ENCODE measurements around the gene C21orf58. TPM values are rescaled to one million over a fixed set of nuclear protein-coding genes. Genes with fewer than 3 reads are reported as not detected.

Gene C21orf58
- total RNA-seq, 1 donor from 2014 or later = 36.6 TPM

DNA sequence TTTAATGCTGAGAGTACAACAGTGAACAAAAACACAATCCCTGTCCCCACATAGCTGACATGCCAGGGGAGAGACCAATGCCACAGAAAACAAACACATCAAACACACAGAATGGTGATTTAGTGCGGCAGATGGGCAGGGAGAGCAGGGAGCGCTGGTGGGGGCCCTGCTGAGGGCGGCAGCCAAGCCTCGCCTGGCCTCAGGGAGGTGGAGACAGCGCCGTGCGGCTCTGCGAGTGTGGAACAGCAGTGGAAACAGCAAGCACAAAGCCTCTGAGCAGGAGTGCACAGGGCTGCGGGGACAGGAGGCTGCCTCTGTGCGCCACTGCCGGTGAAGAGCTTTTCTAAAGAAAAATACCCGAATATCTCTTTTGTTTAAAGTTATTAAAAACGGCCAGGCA is 55.3 kb downstream of the C21orf58 start:
- TF ChIP-seq, protein P1, sequence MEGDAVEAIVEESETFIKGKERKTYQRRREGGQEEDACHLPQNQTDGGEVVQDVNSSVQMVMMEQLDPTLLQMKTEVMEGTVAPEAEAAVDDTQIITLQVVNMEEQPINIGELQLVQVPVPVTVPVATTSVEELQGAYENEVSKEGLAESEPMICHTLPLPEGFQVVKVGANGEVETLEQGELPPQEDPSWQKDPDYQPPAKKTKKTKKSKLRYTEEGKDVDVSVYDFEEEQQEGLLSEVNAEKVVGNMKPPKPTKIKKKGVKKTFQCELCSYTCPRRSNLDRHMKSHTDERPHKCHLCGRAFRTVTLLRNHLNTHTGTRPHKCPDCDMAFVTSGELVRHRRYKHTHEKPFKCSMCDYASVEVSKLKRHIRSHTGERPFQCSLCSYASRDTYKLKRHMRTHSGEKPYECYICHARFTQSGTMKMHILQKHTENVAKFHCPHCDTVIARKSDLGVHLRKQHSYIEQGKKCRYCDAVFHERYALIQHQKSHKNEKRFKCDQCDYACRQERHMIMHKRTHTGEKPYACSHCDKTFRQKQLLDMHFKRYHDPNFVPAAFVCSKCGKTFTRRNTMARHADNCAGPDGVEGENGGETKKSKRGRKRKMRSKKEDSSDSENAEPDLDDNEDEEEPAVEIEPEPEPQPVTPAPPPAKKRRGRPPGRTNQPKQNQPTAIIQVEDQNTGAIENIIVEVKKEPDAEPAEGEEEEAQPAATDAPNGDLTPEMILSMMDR (conservative IDR thresholded peaks at IDR 0.05) = no peak
- no peaks in the 10 kb centered on the region for H3K9me3 Mint-ChIP-seq
- H3K27ac Mint-ChIP-seq = no peak overlapping the region
- H3K36me3 Mint-ChIP-seq = peaks cover 16% of the 10 kb centered on the region
- H3K4me3 Mint-ChIP-seq = no peak overlapping the region
- DNase-seq (ENCODE audit: extremely low spot score, unreplicated experiment) = no peak
- H3K27me3 Mint-ChIP-seq = no peaks in the 10 kb centered on the region
- H3K4me1 Mint-ChIP-seq (ENCODE audit: unreplicated experiment) = no peaks in the 10 kb centered on the region

DNA sequence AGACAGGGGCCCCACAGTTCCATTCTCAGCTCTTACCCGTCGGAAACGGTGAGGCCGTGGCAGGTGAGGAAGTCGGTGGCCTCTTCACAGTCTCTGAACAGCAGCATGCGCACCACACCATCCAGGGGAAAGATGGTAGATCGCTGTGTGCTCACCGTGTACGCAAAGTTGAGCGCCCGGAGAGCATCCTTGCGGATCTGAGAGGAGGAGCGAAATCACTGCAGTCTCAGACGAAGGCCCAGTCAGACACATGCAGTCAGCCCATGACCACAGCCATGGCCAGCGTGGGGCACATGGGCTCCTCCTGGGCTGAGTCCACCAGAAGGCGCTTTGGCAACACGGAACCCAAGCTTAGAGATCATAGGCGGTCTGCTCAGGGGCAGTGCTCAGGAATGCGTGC is 56.7 kb downstream of the C21orf58 start:
- H3K36me3 Mint-ChIP-seq = peaks cover 10% of the 10 kb centered on the region
- DNase-seq (ENCODE audit: extremely low spot score, unreplicated experiment) = no peak
- no peaks in the 10 kb centered on the region for H3K27me3 Mint-ChIP-seq
- TF ChIP-seq, protein P1 (conservative IDR thresholded peaks at IDR 0.05) = no peak
- no peaks in the 10 kb centered on the region for H3K9me3 Mint-ChIP-seq
- H3K4me3 Mint-ChIP-seq = no peak overlapping the region
- H3K4me1 Mint-ChIP-seq (ENCODE audit: unreplicated experiment) = no peaks in the 10 kb centered on the region
- H3K27ac Mint-ChIP-seq = no peak overlapping the region

DNA sequence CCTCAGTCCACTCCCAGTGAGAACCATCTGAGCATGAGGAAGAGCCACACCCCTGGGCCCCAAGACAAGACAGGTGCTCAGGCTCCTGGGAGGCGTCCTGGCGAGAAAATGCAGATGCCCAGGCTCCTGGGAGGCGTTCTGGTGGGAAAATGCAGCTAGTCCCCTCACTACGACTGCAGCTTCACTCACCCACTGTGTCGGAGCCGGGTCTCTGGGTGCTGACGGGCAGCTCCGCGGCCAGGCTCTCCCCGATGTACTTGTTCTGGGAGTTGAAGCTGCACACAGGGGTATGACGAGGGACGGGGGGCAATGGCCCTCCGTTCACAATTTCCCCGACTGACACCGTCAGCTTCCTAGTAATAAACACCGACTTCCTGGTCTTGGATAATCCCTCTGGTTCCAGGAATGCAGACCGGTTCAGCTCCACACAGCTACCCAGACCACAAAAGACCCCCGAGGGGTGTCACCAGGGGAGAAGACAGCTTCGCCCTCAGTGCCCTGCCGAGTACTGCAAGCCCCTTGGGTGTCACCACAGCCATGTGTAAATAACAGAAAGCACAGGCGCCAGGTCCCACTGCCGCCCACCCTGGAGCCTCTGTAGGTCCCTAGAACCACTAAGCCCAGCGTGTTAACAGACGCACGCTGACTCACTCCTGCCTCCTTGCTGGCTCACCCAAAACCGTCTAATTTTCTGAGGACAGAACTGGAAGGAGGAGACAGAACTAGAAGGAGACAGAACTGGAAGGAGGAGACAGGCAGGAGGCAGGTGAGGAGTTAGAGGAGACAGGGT is 57.7 kb downstream of the C21orf58 start:
- H3K27me3 Mint-ChIP-seq = no peaks in the 10 kb centered on the region
- no peak overlapping the region for H3K4me3 Mint-ChIP-seq
- no peaks in the 10 kb centered on the region for H3K4me1 Mint-ChIP-seq (ENCODE audit: unreplicated experiment)
- TF ChIP-seq, protein P1 (conservative IDR thresholded peaks at IDR 0.05) = no peak
- H3K36me3 Mint-ChIP-seq = peaks cover 10% of the 10 kb centered on the region
- H3K27ac Mint-ChIP-seq = no peak overlapping the region
- no peak for DNase-seq (ENCODE audit: extremely low spot score, unreplicated experiment)
- no peaks in the 10 kb centered on the region for H3K9me3 Mint-ChIP-seq

- no peaks in the 10 kb centered on the region for H3K27me3 Mint-ChIP-seq
- H3K9me3 Mint-ChIP-seq = no peaks in the 10 kb centered on the region
- H3K4me1 Mint-ChIP-seq (ENCODE audit: unreplicated experiment) = no peaks in the 10 kb centered on the region
- DNase-seq (ENCODE audit: extremely low spot score, unreplicated experiment) = no peak
- TF ChIP-seq, protein P1 (conservative IDR thresholded peaks at IDR 0.05) = no peak
- no peak overlapping the region for H3K4me3 Mint-ChIP-seq
- H3K36me3 Mint-ChIP-seq = peaks cover 10% of the 10 kb centered on the region
- no peak overlapping the region for H3K27ac Mint-ChIP-seq
These were observed 59.0 kb downstream of the C21orf58 start for GRCh38 chr21:46264690-46265144.

- Mint-ChIP-seq H3K9me3 (no peaks in the 10 kb centered on the region), H3K4me3 (no peak overlapping the region), H3K27me3 (no peaks in the 10 kb centered on the region), H3K27ac (no peak overlapping the region), H3K36me3 (peaks cover 10% of the 10 kb centered on the region), H3K4me1 (ENCODE audit: unreplicated experiment) (no peaks in the 10 kb centered on the region)
- DNase-seq (ENCODE audit: extremely low spot score, unreplicated experiment) = no peak
- TF ChIP-seq, protein P1 (conservative IDR thresholded peaks at IDR 0.05) = no peak
These were observed 59.5 kb downstream of the C21orf58 start for GRCh38 chr21:46264046-46264689.
